A549 (cell line): ENCODE results near the gene GNAI2. TPM values are rescaled to one million over a fixed set of nuclear protein-coding genes. Genes with fewer than 3 reads are reported as not detected.
"Not testable (repeated sequence)": the region's sequence is repeated elsewhere in the genome, so short reads cannot be mapped to it uniquely, and the experiment has no call there.

Experiments
- ATAC-seq, 2 experiments: fragments of 200-7000 bp in 1 of 2; fragments of >200 bp in 1 of 2; cut with Nextera tagmentation in 1 of 2; cut with Tn5 transposase in 1 of 2; 3 replicates each; pipeline versions ENCODE4 v1.8.0 to v1.9.1; 2018 to 2020; ENCODE audit warnings: mild to moderate bottlenecking in 1 of 2, moderate library complexity in 1 of 2
- CTCF ChIA-PET: fragments of 300-600 bp; sonication (Branson Sonifier 250); formaldehyde crosslinking; extraction: SDS; loops from one replicate; lab custom pipeline; 2021; ENCODE audit warnings: antibody characterized with exemption, inconsistent platforms; lab: Yijun Ruan, JAX
- POLR2A ChIA-PET: fragments of 350-600 bp; formaldehyde crosslinking; extraction: SDS; loops from one replicate; lab custom pipeline; 2021; ENCODE audit warnings: antibody characterized with exemption, inconsistent platforms; lab: Yijun Ruan, JAX
- DNase-seq, 2 experiments: peaks; one replicate each; pipeline versions ENCODE4 v3.0.0 to v3.0.0-alpha.2; 2011 to 2016; ENCODE audit warnings: low read depth in 1 of 2, low spot score in 1 of 2
- FAIRE-seq: peaks from 2 replicates; lab custom pipeline; 2011; peaks lifted over from hg19 to GRCh38; lab: Jason Lieb, UNC
- H3K27ac ChIP-seq, 2 experiments: fragments of >200 bp; sonication (Bioruptor Twin); formaldehyde crosslinking; 3 replicates each; pipeline ENCODE4 v1.5.1; 2016 to 2017
- H3K4me1 ChIP-seq: fragments of >200 bp; sonication (Bioruptor Twin); formaldehyde crosslinking; 3 replicates; pipeline ENCODE4 v1.6.1; 2016
- H3K4me2 ChIP-seq: fragments of >200 bp; sonication (Bioruptor Twin); formaldehyde crosslinking; 3 replicates; pipeline ENCODE4 v1.6.1; 2016
- H3K4me3 ChIP-seq: fragments of >200 bp; sonication (Bioruptor Twin); formaldehyde crosslinking; 3 replicates; pipeline ENCODE4 v1.5.1; 2016
- H3K9me3 ChIP-seq: fragments of >200 bp; sonication (Bioruptor Twin); formaldehyde crosslinking; 3 replicates; pipeline ENCODE4 v1.6.1; 2016
- ATOH8 ChIP-seq: fragments of 250-450 bp; sonication (Bioruptor Pico); IDR thresholded peaks from 2 replicates; pipeline ENCODE4 v1.5.0; 2020; ENCODE audit warnings: low read depth, mild to moderate bottlenecking, moderate library complexity
- CBX8 ChIP-seq: fragments of 200-600 bp; sonication (generic); IDR thresholded peaks from 2 replicates; pipeline ENCODE4 v1.6.1; 2016
- CHD2 ChIP-seq: fragments of 150-350 bp; IDR thresholded peaks from 2 replicates; pipeline ENCODE4 v1.6.1; 2014; ENCODE audit warnings: low read length; ENCODE audit not compliant: partially characterized antibody
- ESRRA ChIP-seq: fragments of 150-350 bp; IDR thresholded peaks from 2 replicates; pipeline ENCODE4 v1.6.1; 2014; ENCODE audit warnings: mild to moderate bottlenecking, low read length, borderline replicate concordance
- FOSL2 ChIP-seq, 2 experiments: fragments of 450-650 bp in 1 of 2; fragments of >200 bp in 1 of 2; sonication (Bioruptor Twin) in 1 of 2; formaldehyde crosslinking; IDR thresholded peaks; 2 replicates each; pipeline versions ENCODE4 v1.5.0 to v1.6.1; 2016 to 2020; ENCODE audit warnings: mild to moderate bottlenecking in 1 of 2, moderate library complexity in 1 of 2
- GATA3 ChIP-seq: IDR thresholded peaks from 2 replicates; pipeline ENCODE4 v1.6.1; 2012; ENCODE audit warnings: borderline replicate concordance
- HDAC2 ChIP-seq: fragments of 200-600 bp; sonication (generic); IDR thresholded peaks from 2 replicates; pipeline ENCODE4 v1.6.1; 2016
- HEYL ChIP-seq: fragments of 250-450 bp; sonication (Bioruptor Pico); IDR thresholded peaks from 2 replicates; pipeline ENCODE4 v1.8.0; 2021; ENCODE audit warnings: mild to moderate bottlenecking, moderate library complexity
- HOXA7 ChIP-seq: fragments of 250-450 bp; sonication (Bioruptor Pico); IDR thresholded peaks from 2 replicates; pipeline ENCODE4 v1.5.0; 2020; ENCODE audit warnings: mild to moderate bottlenecking, moderate library complexity
- HOXB5 ChIP-seq: fragments of 250-450 bp; sonication (Bioruptor Pico); IDR thresholded peaks from 2 replicates; pipeline ENCODE4 v1.5.0; 2020; ENCODE audit warnings: mild to moderate bottlenecking, moderate library complexity
- JUN ChIP-seq, 2 experiments: fragments of >200 bp; sonication (Bioruptor Twin); formaldehyde crosslinking; IDR thresholded peaks; 2 replicates in 1 of 2; 3 replicates in 1 of 2; pipeline ENCODE4 v1.6.1; 2016 to 2017
- JUNB ChIP-seq: fragments of >200 bp; sonication (Bioruptor Twin); formaldehyde crosslinking; IDR thresholded peaks from 2 replicates; pipeline ENCODE4 v1.6.1; 2016
- NPAS2 ChIP-seq: fragments of 250-450 bp; sonication (Bioruptor Pico); IDR thresholded peaks from 2 replicates; pipeline ENCODE4 v1.8.0; 2022; ENCODE audit warnings: mild to moderate bottlenecking, moderate library complexity, borderline replicate concordance
- RFX5 ChIP-seq: fragments of 450-650 bp; IDR thresholded peaks from 2 replicates; pipeline ENCODE4 v1.7.1; 2014; ENCODE audit warnings: antibody characterized with exemption, mild to moderate bottlenecking, moderate library complexity
- ZNF302 ChIP-seq: fragments of 250-450 bp; sonication (Bioruptor Pico); IDR thresholded peaks from 2 replicates; pipeline ENCODE4 v1.9.0; 2021; ENCODE audit warnings: inconsistent platforms, mild to moderate bottlenecking, moderate library complexity
- WGBS: methylation state at CpG from one replicate; pipeline ENCODE4 v1.1.6; 2017; ENCODE audit errors: missing lambda C conversion rate; 5-methylcytosine and 5-hydroxymethylcytosine counted together
- polyA plus RNA-seq, 4 experiments: library from polyadenylated mRNA; depleted of rRNA in 3 of 4; stranded (reverse); fragments of >200 nt; fragmentation: RNase III in 1 of 4; extraction: RNeasy Plus Mini Kit Qiagen cat#74134 plus additional on column Dnase treatment in 1 of 4; gene quantifications; 2 replicates in 3 of 4; 3 replicates in 1 of 4; pipeline ENCODE4 v1.2.3, GENCODE V29; 2011 to 2017
- TF ChIP-seq, protein P1 (sequence below): fragments of >200 bp; sonication (Bioruptor Twin); formaldehyde crosslinking; IDR thresholded peaks from 2 replicates; pipeline ENCODE4 v1.6.1; 2016

Gene GNAI2
- polyA plus RNA-seq, 2 of the 4 experiments (the other 2 are of a cell fraction) = 47.4 to 67.8 TPM

DNA sequence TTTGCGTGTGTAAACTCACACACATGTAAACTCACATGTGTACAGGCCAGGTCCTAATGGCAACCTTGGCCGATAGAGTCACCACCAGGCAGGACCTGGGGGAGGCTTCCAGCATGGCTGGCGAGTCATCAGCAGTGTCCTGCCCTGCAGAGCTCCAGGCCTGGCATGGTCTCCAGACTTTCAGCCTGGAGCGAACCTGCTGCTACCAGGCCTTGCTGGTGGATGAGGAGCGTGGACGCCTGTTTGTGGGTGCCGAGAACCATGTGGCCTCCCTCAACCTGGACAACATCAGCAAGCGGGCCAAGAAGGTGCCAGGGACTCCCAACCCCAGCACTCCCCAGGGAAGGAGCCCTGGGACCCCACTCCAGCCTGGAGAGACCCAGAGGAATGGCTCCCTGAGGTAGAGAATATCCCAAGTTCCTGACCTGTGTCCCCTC lies 34.0 kb downstream of the GNAI2 start:
- Histone ChIP-seq H3K4me2 (peak overlapping the region; percentile 98), H3K4me1 (peaks cover 69% of the 10 kb centered on the region), H3K27ac (peak overlapping the region; percentile 79 to 94), H3K9me3 (no peaks in the 10 kb centered on the region), H3K4me3 (peak overlapping the region; percentile 42; the same call in 2 of the 3 replicates)
- no peak for ATAC-seq
- FAIRE-seq = no peak
- peak in 1 of 2 experiments; percentile 50 for DNase-seq
- CTCF ChIA-PET = interaction anchor here (0.9 to 7.4 kb wide), 7 partner anchors 10 to 149 kb away, joined by 3 to 60 read pairs (median 9); no protein-coding TSS in a partner anchor
- POLR2A ChIA-PET = interaction anchor here (0.6 to 2.5 kb wide), 2 partner anchors 9 to 10 kb away, joined by 6 to 10 read pairs; no protein-coding TSS in a partner anchor
- 83% methylated on average over 8 of the region's 8 CpGs for WGBS
- no peak for TF ChIP-seq FOSL2 (IDR thresholded peaks at IDR 0.05)
- TF ChIP-seq FOSL2 (CRISPR knock-in tag; IDR thresholded peaks at IDR 0.05) = peak; percentile 39; the same call in 1 of the 2 replicates
- no peak for TF ChIP-seq ZNF302 (CRISPR knock-in tag)
- no peak for TF ChIP-seq CHD2
- no peak for TF ChIP-seq HDAC2

DNA sequence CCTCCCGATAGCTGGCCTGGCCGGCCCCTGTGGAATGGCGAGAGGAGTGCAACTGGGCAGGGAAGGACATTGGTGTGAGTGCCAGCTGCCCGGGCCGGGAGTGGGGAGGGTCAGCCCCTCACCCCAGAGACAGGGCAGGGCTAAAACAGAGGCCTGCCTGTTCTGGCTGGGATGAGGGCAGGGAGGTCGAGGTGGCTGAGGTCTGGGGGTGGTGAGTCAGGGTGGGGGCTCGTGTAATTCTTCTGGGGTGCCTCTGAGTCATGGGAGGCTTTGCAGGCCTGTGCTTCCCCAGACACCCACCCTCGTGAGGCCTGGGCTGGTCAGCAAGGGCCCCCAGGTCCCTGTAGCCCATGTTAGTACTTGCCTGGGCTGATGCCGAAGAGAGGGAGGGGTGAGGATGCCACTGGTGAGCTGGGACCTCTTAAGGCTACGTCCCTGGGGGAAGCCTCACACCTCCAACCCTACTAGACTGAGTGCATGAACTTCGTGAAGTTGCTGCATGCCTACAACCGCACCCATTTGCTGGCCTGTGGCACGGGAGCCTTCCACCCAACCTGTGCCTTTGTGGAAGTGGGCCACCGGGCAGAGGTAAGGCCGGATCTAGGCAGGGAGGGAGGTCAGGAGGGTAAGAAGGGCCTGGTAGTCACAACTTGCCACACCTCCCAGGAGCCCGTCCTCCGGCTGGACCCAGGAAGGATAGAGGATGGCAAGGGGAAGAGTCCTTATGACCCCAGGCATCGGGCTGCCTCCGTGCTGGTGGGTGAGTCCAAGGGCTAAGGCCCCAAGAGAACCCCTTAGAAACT lies 34.6 kb downstream of the GNAI2 start:
- ATAC-seq (no peak), DNase-seq (no peak), FAIRE-seq (no peak)
- ChIA-PET CTCF (interaction anchor here (1.2 to 8.0 kb wide), 6 partner anchors 9 to 150 kb away, joined by 3 to 67 read pairs (median 18); no protein-coding TSS in a partner anchor), POLR2A (interaction anchor here (0.6 to 2.5 kb wide), 2 partner anchors 9 to 11 kb away, joined by 6 to 10 read pairs; no protein-coding TSS in a partner anchor)
- H3K4me3 ChIP-seq = no peak overlapping the region
- 94% methylated on average over 10 of the region's 19 CpGs for WGBS
- H3K9me3 ChIP-seq = no peaks in the 10 kb centered on the region
- H3K27ac ChIP-seq = peak overlapping the region; percentile 79 to 94
- TF ChIP-seq JUNB (no peak), ATOH8 (CRISPR knock-in tag) (no peak), FOSL2 (IDR thresholded peaks at IDR 0.05) (no peak), FOSL2 (CRISPR knock-in tag; IDR thresholded peaks at IDR 0.05) (no peak), RFX5 (no peak), HDAC2 (no peak), HOXA7 (CRISPR knock-in tag) (no peak), GATA3 (no peak), NPAS2 (no peak), HEYL (CRISPR knock-in tag) (no peak), ESRRA (no peak), HOXB5 (CRISPR knock-in tag) (no peak)
- TF ChIP-seq, protein P1, sequence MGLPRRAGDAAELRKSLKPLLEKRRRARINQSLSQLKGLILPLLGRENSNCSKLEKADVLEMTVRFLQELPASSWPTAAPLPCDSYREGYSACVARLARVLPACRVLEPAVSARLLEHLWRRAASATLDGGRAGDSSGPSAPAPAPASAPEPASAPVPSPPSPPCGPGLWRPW = no peak
- H3K4me1 ChIP-seq = peaks cover 63% of the 10 kb centered on the region
- H3K4me2 ChIP-seq = peak overlapping the region; percentile 98

- H3K4me2 ChIP-seq = no peak overlapping the region; the same call in 2 of the 3 replicates
- peaks cover 55% of the 10 kb centered on the region for H3K4me1 ChIP-seq
- ChIA-PET POLR2A (interaction anchor here (0.6 to 2.5 kb wide), 2 partner anchors 8 to 12 kb away, joined by 4 to 10 read pairs; no protein-coding TSS in a partner anchor), CTCF (interaction anchor here (0.9 to 8.0 kb wide), 10 partner anchors 10 to 101 kb away, joined by 3 to 67 read pairs (median 3); no protein-coding TSS in a partner anchor)
- ATAC-seq = no peak
- no peaks in the 10 kb centered on the region for H3K9me3 ChIP-seq
- 79% methylated on average over 6 of the region's 10 CpGs for WGBS
- no peak for TF ChIP-seq JUN (IDR thresholded peaks at IDR 0.05)
- no peak for TF ChIP-seq CBX8
- H3K27ac ChIP-seq = peak overlapping the region in 1 of 2 experiments; percentile 94; a peak in 1 of 6 replicates
- DNase-seq = no peak
- no peak overlapping the region for H3K4me3 ChIP-seq
- FAIRE-seq = no peak
These were observed 35.4 kb downstream of the GNAI2 start for GRCh38 chr3:50271314-50271936.

- peaks cover 47% of the 10 kb centered on the region for H3K4me1 ChIP-seq
- CTCF ChIA-PET = interaction anchor here (0.7 to 8.0 kb wide), 12 partner anchors 11 to 228 kb away, joined by 3 to 67 read pairs (median 3); partner anchors contain the start of gene IFRD2
- ATAC-seq, H3K4me3 ChIP-seq, H3K27ac ChIP-seq, FAIRE-seq, DNase-seq, H3K9me3 ChIP-seq, POLR2A ChIA-PET: not testable (repeated sequence)
- 67% methylated on average over 8 of the region's 10 CpGs for WGBS
- H3K4me2 ChIP-seq = peak overlapping the region; percentile 59
These were observed 36.5 kb downstream of the GNAI2 start for GRCh38 chr3:50272538-50272910.
